Measurements from ENCODE around the gene DISP3.

Gene DISP3

GRCh38 chr1:11518791-11519628, 40.1 kb downstream of the DISP3 start:
- DNase-seq, result no peak

- DNase-seq, result no peak
Measured at GRCh38 chr1:11519629-11520031, 40.7 kb downstream of the DISP3 start.

GRCh38 chr1:11520531-11521233, 41.7 kb downstream of the DISP3 start:
- no peak for DNase-seq

GRCh38 chr1:11521582-11522399, 42.8 kb downstream of the DISP3 start:
- no peak for DNase-seq

GRCh38 chr1:11522400-11523235, 43.7 kb downstream of the DISP3 start:
- DNase-seq, result no peak

- no peak for DNase-seq
Measured at GRCh38 chr1:11523261-11523660, 44.3 kb downstream of the DISP3 start.

- no peak for DNase-seq
Measured at GRCh38 chr1:11523746-11524464, 45.0 kb downstream of the DISP3 start.

GRCh38 chr1:11524465-11525150, 45.7 kb downstream of the DISP3 start:
- DNase-seq, result no peak

GRCh38 chr1:11525151-11525505, 46.2 kb downstream of the DISP3 start:
- no peak for DNase-seq

GRCh38 chr1:11525516-11525915, 46.6 kb downstream of the DISP3 start:
- DNase-seq, result no peak

- no peak for DNase-seq
Measured at GRCh38 chr1:11526071-11526895, 47.3 kb downstream of the DISP3 start.

GRCh38 chr1:11527541-11528452, 48.8 kb downstream of the DISP3 start:
- DNase-seq, result no peak

GRCh38 chr1:11528611-11529261, 49.8 kb downstream of the DISP3 start:
- DNase-seq, result no peak

GRCh38 chr1:11529330-11529729, 50.4 kb downstream of the DISP3 start:
- no peak for DNase-seq

GRCh38 chr1:11529763-11530730, 51.1 kb downstream of the DISP3 start:
- no peak for DNase-seq

- DNase-seq, result no peak
Measured at GRCh38 chr1:11530731-11531311, 51.9 kb downstream of the DISP3 start.

- DNase-seq, result no peak
Measured at GRCh38 chr1:11531314-11531870, 52.4 kb downstream of the DISP3 start.
